ENCODE results near the gene HHAT.

Gene HHAT

GRCh38 chr1:210617293-210617692, 288.6 kb downstream of the HHAT start:
- DNase-seq, result no peak

DNA sequence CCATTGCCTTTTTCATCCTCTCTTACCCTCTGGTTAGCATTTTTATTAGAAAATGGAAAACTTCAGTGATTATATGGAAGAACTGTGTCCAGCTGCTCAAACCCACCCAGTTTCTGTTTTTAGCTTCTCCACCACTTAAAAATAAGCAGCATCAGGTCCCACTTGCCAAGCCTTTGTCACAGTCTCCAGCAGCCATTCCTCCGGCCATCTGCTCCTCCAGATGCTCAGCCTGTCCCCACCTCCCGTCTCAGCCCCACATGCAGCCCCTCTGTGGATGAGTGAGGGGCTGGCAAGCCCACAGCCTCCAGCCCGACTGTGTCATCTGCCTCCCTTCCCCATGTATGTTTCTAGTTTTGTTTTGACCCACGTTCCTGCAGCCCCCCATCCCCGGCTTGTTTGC, 289.7 kb downstream of the HHAT start:
- DNase-seq, result no peak

DNA sequence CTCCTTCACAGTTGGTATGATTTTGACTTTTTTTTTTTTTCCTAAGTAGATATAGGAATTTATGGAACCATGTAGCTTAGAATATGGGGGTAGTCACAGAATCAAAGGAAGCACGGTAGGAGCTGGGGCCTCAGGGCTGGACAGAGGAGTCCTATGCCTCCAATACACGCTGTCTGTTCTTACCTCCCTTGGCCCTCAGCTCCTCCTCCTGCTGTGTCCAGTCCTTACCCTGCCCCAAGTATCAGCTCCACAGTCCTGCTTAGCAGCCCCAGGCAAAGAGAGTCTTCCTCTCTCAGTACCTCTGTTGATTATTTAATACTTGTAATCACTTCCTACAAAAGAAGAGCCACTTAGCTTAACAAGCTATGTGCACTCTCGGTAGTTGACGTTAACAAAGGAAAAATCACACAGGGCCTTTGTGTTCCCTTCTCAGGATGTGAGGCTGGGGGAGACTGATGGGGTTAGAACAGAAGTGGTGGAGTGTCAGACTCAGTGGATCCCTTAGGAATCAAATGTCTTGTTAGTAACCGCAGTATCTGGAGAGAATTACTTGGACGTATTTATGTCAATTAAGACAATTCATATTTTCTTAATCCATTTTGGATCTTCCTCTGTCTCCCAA, 292.3 kb downstream of the HHAT start:
- DNase-seq, result no peak

DNA sequence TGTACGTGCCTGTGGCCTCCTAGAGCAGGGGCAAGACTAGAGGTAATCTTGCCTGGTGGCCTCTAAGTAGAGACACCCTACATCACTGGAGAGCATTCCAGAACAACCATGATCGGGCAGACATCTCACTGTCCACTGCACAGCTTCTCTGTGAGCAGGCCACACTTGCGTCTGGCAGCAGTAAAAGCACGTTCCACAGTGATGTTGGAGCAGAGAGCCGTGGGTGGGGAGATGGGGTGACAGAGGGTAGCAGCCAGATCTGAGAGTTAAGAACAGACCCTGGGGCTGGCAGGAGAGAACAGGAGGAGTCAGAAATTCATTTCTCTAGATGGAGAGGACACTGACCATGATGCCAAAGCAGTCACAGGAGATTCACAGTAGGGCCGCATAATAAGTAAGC, 293.0 kb downstream of the HHAT start:
- no peak for DNase-seq

DNA sequence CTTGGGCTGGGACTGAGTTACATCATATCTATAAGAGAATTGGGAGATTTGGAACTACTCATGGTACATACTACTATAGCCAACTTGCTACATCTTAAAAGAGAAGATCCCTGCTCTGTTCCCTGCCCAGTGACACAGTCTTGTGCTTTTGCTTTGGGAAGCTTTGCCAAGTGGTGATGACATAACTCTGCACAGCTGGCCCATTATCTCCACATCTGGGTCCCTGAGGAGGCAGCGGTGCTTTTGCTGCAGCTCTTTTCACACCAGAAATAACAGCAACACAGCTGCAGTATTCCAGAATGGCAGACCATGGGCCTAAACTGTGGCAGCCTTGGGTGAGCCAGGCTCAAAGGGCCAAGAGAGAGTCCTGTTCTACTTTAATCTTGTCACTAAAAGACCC, 296.0 kb downstream of the HHAT start:
- no peak for DNase-seq

DNA sequence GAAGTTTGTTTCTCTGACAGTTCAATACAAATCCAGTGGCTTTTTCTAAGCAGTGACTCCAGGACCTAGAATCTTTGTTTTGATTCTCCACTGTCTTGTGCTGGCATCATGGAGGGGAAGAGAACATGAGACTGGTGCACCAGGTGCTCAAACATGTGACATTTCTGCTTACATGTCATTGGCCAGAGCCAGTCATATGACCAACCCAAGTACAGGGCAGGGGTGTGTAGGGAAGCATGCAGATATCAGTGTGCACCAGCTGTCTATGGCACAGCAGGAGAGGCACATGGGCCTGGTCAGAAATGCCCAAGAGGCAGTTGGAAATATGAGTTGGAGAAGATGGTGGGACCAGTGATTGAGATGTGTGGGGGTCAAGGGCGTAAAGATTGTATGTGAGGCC, 297.0 kb downstream of the HHAT start:
- no peak for DNase-seq

DNA sequence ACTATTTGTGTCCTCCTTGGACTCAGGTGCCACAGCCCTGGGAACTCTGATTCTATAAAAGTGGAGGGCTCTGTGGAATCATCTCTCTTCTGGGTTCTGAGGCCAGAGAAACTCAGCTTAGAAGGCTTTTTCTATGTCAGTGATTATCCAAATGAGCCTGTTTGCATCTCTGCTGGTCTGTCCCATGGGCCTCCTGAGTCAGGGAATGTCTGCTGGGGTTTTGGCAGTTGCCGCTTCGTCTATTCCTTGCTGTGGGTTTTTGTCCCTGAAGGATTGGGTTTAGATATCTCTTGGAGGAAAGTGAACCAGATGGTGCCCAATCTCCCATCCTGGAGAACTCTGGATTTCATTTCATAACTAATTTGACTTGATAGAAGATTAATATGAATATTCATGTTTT, 297.6 kb downstream of the HHAT start:
- no peak for DNase-seq

GRCh38 chr1:210627755-210628154, 299.1 kb downstream of the HHAT start:
- no peak for DNase-seq

DNA sequence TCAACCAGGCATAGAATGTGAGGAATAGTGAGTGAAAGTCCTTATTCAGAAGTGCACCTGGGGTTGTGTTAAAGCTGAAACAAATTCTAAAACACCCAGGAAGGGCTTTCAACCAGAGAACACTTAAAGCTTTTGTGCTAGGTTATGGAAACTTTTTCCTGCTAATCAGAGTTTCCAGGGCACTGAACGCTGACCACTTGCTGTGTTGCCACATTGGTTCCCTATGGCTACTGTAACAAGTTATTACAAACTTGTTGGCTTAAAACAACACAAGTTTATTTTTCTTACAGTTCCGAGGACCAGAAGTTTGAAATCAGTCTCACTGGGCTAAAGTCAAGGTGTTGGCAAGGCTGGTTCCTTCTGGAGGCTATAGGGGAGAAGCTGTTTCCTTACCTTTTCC, 300.6 kb downstream of the HHAT start:
- DNase-seq, result no peak

GRCh38 chr1:210631399-210631798, 302.7 kb downstream of the HHAT start:
- DNase-seq, result no peak

DNA sequence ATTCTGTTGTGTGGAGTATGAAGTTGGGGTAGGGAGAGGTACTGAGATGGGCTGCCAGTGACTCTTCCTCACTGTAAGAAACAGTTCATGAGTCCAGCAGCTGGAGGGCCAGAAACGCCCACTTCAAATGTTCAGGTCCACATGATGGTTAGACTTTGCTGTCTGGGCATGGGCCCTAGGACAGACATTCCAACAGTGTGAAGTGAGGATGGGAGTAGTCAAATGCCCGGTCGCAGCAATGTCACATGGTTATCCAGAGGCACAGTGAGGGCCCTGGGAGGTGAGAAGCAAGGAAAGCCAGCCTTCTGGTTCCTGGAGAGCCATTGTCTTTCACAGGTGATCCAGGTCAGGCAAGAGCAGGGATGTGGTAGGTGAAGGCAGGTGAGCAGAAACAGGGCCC, 304.4 kb downstream of the HHAT start:
- no peak for DNase-seq

- DNase-seq, result no peak
Measured at GRCh38 chr1:210633636-210634035, 304.9 kb downstream of the HHAT start.

DNA sequence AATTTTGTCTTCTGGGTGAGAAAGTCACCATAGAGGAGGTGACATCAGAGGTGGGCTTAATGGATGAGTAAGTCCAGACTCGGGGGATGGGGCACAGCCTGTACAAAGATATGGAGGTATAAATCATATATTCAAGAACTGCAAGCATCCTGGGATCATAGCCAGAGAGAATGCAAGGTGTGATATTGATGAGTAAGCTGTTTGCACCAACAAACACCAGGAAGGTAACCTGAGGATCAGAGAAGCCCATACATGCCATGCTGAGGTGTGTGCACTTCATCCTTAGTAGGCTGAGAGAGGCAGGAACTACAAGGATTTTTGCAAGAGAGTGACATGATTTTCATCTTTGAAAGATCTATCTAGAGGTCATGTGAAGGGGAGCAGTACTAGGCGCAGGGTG, 306.4 kb downstream of the HHAT start:
- no peak for DNase-seq

DNA sequence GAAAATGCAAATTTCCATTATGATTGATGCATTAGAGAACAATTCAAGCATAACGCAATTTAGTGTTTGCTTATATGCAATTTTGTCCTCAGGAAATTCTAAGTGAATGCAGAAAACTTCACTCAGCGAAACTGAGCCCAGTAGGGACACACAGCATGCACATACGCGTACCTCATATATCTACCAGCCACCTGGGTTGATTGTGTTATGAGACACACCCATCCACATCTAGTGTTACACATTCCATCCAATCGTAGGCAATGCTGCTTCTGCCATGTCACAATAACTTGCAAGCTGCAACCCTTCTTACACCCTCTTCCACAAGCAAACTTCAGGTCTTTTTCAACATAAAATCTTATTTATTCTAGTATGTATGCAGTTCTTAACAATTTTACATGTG, 312.9 kb downstream of the HHAT start:
- no peak for DNase-seq

- DNase-seq, result no peak
Measured at GRCh38 chr1:210645582-210646257, 317.0 kb downstream of the HHAT start.

DNA sequence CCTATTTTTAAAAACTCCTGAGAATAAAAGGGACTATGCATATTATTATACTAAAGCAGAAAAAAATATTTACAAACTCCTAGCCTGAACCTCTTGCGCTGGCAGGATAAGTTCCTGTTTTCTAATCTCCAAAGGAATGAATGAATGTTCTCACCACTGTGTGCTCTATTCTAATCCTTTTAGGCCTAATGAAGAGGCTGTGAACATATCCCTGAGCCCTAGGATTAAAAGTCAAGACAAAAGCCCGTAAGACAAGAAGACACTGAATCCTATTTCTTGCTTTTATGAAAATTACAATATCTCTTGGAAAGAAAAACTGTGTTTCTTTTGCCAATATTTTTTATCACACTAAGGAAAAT, 317.5 kb downstream of the HHAT start:
- DNase-seq, result no peak

DNA sequence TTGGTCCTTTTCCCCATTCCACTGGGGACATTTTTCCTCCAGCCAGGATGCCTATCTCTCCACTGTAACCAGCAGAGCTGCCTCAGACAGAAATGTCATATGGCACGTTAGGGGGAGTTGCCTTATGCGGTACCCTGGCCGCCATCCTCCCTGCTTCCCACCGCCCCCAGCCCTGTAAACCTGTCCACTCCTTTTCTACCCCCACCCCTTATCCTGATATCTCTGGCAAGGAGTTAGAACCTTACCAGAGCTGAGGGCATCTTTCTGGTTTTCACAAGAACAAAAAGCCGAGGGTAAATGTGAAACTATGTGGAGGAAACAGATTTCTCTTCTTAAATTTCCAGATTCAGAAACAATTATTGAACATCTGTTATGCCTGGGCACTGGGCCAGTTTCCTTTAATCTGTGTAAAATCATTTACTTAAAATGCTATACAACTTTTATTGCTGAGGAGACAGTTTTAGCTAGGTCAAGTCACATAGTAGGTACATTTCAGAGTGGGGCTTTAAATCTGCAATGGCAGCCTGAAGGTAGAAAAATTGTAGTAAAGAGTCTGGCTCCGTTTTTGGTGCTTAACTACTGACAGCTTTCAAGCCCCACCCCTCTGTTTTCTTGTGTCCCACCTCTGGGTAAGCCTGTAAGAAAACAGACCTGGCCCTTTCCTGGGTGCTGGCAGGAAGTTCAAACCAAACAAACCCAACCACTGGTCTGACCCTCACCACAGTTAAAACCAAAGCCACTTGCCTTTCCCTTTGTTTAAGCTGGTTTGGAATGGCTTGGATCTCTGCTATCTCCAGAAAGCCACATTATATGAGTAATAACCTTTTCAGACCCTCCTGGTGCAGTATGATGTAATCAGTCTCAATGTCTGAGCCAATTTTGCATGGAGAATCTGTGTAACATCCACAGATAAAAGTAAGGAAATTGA, 319.0 kb downstream of the HHAT start:
- no peak for DNase-seq

GRCh38 chr1:210648588-210649269, 320.0 kb downstream of the HHAT start:
- no peak for DNase-seq

DNA sequence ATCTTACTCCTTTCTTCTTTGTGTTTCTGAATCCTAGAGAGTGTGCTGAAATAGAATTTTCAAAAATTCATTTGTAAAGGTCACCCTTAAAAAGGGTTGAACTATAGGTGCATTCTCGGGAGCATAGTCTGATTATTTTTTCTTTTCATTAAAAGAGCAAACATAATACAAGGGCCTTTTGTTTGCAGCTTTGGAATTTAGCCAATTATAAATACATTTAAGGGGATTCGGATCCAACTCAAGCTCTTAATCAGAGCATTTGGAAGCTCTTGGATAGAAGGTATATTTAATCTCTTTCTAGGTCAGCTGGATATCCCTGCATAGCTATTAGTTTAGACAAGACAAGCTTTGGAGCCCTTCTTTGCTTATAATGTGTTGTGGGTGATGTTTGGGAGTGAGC, 321.7 kb downstream of the HHAT start:
- no peak for DNase-seq

DNA sequence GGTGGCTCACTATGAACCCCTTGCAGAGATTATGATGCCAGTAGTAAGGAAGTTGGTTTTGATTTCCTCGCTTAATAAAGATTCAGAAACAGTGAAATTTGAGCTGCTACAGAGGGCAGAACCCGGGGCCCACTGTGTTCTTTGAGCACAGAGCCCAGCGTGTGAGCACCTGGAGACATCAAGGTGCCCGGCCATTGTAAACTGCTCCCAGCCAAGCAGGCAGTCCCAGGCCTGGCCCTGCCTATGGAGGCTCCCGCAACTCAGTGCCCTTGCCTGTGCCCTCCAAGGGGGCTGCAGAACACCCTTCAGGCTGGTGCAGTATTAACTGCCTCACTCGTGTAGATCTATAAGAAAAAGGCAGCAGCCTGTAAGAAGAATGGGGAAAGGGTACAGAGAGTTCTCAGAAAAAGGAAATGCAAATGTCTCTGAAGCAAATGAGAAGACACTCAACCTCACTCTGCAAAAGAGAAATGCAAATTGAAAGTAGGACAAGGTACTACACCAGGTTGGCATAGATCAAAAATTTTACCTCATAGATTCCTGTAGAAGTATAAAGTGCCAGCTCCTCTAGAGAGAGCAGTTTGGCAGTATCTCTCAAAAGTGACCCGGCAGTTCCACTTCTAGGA, 323.7 kb downstream of the HHAT start:
- no peak for DNase-seq

GRCh38 chr1:210653771-210654170, 325.1 kb downstream of the HHAT start:
- no peak for DNase-seq

DNA sequence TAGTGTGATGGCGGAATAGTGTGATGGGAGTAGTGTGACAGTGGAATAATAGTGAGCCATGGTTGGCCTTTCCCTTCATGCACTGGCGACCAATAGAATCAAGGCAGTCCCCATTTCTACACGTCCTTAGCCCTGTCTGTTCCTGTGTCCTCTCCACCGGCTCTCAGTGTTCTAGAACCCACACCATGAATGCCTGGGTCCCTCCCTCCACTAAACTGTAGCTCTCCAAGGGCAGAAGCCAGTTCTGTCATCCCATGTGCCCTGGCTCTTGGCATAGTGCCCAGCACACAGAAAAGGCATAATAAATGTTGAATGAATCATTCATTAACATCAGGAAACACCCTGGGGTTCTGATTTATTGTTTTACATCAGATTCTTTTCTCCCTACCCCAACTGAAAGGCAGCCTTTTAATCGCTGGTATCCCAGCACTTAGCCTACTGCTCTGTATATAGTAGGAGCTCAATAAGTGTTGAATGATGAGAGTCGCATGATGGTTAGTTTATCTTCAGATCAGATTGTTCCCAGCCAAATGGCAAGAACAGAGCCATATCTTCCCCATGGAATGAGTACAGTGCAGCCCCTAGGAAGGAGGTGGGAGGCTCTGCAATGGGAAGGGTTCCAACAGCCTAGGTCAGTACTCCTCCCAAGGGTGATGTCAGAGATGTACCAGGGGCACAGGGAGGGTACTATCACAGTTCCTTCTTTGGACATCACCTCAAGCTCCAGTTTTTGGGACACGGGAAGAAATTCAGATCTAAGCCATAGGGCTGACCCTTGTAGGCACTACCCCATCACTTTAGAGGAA, 325.7 kb downstream of the HHAT start:
- DNase-seq, result no peak
